Endothelial cell (in vitro differentiated cells): ENCODE data around the gene CMTR1. TPM values are rescaled to one million over a fixed set of nuclear protein-coding genes. Genes with fewer than 3 reads are reported as not detected.

Experiments
- DNase-seq: peaks from one replicate; pipeline ENCODE4 v3.0.0; 2021; ENCODE audit warnings: low spot score
- H3K27ac Mint-ChIP-seq: one replicate; pipeline ENCODE4 v1.8.0; 2021; ENCODE audit warnings: mixed read lengths, inconsistent platforms; ENCODE audit not compliant: unreplicated experiment
- H3K27me3 Mint-ChIP-seq: one replicate; pipeline ENCODE4 v1.8.0; 2021; ENCODE audit warnings: mild to moderate bottlenecking, moderate library complexity, mixed read lengths, inconsistent platforms; ENCODE audit not compliant: unreplicated experiment
- H3K36me3 Mint-ChIP-seq: one replicate; pipeline ENCODE4 v1.8.0; 2021; ENCODE audit warnings: mild to moderate bottlenecking, low read depth, mixed read lengths, inconsistent platforms; ENCODE audit not compliant: unreplicated experiment
- H3K4me1 Mint-ChIP-seq: one replicate; pipeline ENCODE4 v1.8.0; 2021; ENCODE audit warnings: mild to moderate bottlenecking, mixed read lengths, inconsistent platforms; ENCODE audit not compliant: unreplicated experiment
- H3K4me3 Mint-ChIP-seq: one replicate; pipeline ENCODE4 v1.8.0; 2021; ENCODE audit warnings: mild to moderate bottlenecking, mixed read lengths, inconsistent platforms; ENCODE audit not compliant: unreplicated experiment
- H3K9me3 Mint-ChIP-seq: one replicate; pipeline ENCODE4 v1.8.0; 2021; ENCODE audit warnings: mixed read lengths, inconsistent platforms; ENCODE audit not compliant: unreplicated experiment
- CTCF ChIP-seq: fragments of 200-600 bp; sonication (generic); IDR thresholded peaks from one replicate; pipeline ENCODE4 v1.5.0; 2021; ENCODE audit warnings: antibody characterized with exemption; ENCODE audit not compliant: unreplicated experiment
- long read RNA-seq: library from polyadenylated mRNA; unstranded; transcript quantifications from one replicate; pipeline ENCODE4 v2.0.0, GENCODE V29; 2020; ENCODE audit not compliant: unreplicated experiment
- total RNA-seq: library from RNA; stranded (reverse); fragmentation: NEBNext Ultra II Directional; extraction: Animal tissue kit (Norgen Biotek cat#: 25700); gene quantifications from one replicate; pipeline ENCODE4 v1.2.1, GENCODE V29; 2021; ENCODE audit not compliant: unreplicated experiment

CMTR1 gene
- total RNA-seq, result 50.0 TPM
- long read RNA-seq, full-length matches to known transcripts, result 2 of 3 reads
- long read RNA-seq, partial matches to known transcripts, result 0 of 3 reads
- long read RNA-seq, other reads (novel, unspliced or antisense), result 1 of 3 reads

- no peak for TF ChIP-seq CTCF
- H3K9me3 Mint-ChIP-seq, result no peaks in the 10 kb centered on the region
- peaks cover 2% of the 10 kb centered on the region for H3K27me3 Mint-ChIP-seq
- peak; percentile 96 for DNase-seq
- peak within 1 kb of the TSS; percentile 67 for H3K27ac Mint-ChIP-seq
- H3K4me1 Mint-ChIP-seq, result peaks cover 19% of the 10 kb centered on the region
- H3K36me3 Mint-ChIP-seq, result peaks cover 6% of the 10 kb centered on the region
- H3K4me3 Mint-ChIP-seq, result peak within 1 kb of the TSS; percentile 94
Observed at GRCh38 chr6:37432916-37433656, at the start of gene CMTR1. Gene CMTR1, plus strand, starts transcription at chr6:37433221. Its CDS starts 2,409 bp downstream, at chr6:37435630.

- Mint-ChIP-seq H3K9me3 (no peaks in the 10 kb centered on the region), H3K27ac (no peak overlapping the region), H3K4me3 (no peak overlapping the region)
Observed at GRCh38 chr6:37388578-37388977, 44.4 kb upstream of the CMTR1 start.

GRCh38 chr6:37389857-37390256, 43.2 kb upstream of the CMTR1 start:
- TF ChIP-seq CTCF, result no peak
- no peak for DNase-seq
- Mint-ChIP-seq H3K4me3 (no peak overlapping the region), H3K9me3 (no peaks in the 10 kb centered on the region), H3K27ac (no peak overlapping the region), H3K27me3 (peaks cover 2% of the 10 kb centered on the region), H3K4me1 (no peaks in the 10 kb centered on the region), H3K36me3 (no peaks in the 10 kb centered on the region)

More at GRCh38 chr6:37388578-37388977, 44.4 kb upstream of the CMTR1 start:
- DNase-seq, result no peak
- TF ChIP-seq CTCF, result no peak
- Mint-ChIP-seq H3K4me1 (no peaks in the 10 kb centered on the region), H3K36me3 (no peaks in the 10 kb centered on the region), H3K27me3 (peaks cover 2% of the 10 kb centered on the region)

GRCh38 chr6:37391120-37391519, 41.9 kb upstream of the CMTR1 start:
- H3K4me3 Mint-ChIP-seq, result no peak overlapping the region
- H3K36me3 Mint-ChIP-seq, result no peaks in the 10 kb centered on the region
- no peak for DNase-seq
- H3K4me1 Mint-ChIP-seq, result no peaks in the 10 kb centered on the region
- H3K27ac Mint-ChIP-seq, result no peak overlapping the region
- H3K27me3 Mint-ChIP-seq, result peaks cover 2% of the 10 kb centered on the region
- no peak for TF ChIP-seq CTCF
- no peaks in the 10 kb centered on the region for H3K9me3 Mint-ChIP-seq

GRCh38 chr6:37392821-37393220, 40.2 kb upstream of the CMTR1 start:
- no peaks in the 10 kb centered on the region for H3K36me3 Mint-ChIP-seq
- no peaks in the 10 kb centered on the region for H3K4me1 Mint-ChIP-seq
- H3K9me3 Mint-ChIP-seq, result no peaks in the 10 kb centered on the region
- peaks cover 2% of the 10 kb centered on the region for H3K27me3 Mint-ChIP-seq
- DNase-seq, result no peak
- TF ChIP-seq CTCF, result no peak
- no peak overlapping the region for H3K27ac Mint-ChIP-seq
- H3K4me3 Mint-ChIP-seq, result no peak overlapping the region
